Inflammatory macrophage treated with lipopolysaccharide for 4 hours (primary cell): Measurements from ENCODE around the gene PCSK6.

Experiments
- DNase-seq: peaks from one replicate; pipeline ENCODE4 v3.0.0-alpha.2; 2020

PCSK6 gene

DNA sequence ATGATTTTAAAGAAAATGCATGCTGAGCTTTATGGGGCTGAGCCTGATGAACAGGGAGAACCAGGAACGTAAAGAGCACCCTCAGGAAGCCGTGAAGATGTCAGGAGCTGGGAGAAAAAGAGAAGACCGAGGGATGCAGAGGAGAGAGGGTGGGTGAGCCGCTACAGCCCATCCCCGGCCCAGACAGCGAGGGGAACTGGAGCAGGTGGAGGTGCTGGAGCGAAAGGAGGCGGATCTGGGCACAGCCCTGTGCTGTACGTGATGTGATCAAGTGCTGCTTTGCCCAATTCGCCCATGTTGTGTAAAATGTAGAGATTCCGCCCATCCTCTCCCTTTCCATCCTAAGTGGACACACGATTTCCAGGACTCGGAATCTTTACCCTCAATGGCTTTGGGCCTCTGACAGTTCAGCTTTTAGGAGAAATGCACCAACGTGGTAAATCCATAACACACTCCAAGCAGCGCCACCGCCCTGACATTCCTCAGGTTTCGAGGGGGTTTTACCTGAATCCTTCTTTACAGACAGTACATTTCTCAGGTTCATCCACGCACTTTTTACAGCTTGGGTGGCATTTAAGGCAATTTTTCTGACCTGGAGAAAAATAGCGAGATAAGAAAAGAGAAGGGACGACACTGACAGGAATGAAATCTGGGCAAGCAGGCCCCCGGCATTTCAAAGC lies 167.4 kb downstream of the PCSK6 start:
- DNase-seq, result no peak

DNA sequence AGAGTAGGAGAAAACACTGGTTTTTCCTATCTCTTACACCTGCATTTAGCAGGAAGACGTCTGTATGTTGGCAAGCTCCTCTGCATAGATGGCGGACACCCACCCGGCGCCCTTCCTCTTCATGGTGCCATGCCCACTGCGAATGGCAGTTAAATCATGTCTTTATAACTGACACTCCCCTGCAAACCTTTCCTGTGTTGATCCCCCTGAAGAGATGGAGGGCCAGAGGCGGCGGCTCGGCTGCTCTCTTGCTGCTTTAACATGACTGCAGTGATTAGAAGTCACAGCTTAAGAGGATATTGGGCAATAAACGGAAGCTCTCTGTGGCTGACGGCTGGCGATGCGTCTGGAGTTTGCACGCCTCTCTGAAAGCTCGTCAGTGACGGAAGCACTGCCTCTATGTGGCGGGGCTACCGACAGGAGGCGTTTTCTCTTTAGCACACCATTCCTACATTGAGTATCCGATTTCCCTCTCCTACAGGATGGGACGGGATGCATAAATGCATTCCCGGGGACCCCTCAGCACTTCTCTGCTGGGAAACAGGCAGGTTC lies 168.9 kb downstream of the PCSK6 start:
- peak; percentile 86 for DNase-seq

DNA sequence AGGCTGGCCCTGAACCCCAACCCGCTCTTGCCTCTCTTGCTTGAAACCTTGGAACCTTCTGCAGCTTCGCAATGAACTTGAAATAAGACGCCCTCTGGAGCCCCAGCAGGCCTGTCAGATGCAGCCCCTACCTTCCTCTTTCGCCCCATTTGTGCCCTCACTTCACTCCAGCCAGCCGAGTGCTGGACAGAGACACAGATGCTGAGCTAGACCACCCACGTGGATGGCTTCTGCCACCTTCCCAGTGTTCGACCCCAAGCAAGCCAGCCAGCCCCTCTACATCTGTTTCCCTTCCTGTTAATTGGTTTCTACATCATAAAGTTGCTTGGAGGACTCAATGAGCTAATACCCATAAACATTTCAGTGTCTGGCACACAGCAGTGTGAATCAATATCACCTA lies 170.7 kb downstream of the PCSK6 start:
- DNase-seq, result no peak

DNA sequence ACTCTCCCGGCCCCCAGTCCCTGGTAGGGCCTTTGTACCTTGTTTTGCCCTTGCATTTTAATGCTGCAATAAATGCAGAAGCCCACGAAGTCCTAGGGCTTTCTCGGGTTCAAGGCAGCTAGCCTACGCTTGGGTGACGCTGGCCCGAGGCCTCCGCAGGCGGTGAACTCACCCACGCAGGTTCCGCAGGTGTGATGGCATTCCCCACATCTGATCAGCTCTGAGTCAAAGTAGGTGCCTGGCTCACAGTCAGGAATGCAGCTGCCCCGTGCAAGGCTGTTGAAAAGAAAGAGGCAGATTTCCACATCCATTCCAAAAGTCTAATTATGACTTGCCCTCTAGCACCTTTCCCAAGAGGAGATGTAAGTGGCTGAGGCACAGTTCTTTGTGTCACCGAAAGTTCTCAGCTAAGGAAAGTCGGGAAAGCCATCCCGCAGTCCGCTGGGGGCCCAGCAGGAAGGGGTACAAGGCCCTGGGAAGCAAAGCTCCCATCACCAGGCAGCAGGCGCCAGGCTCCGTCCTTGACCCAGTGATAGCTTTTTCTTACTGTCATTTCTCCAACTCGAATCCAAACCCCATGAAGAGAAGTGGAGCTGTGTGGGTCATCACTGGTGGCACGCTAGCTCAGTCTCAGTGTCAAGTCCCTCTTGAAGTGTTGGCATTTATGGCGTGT lies 171.2 kb downstream of the PCSK6 start:
- DNase-seq, result no peak

DNA sequence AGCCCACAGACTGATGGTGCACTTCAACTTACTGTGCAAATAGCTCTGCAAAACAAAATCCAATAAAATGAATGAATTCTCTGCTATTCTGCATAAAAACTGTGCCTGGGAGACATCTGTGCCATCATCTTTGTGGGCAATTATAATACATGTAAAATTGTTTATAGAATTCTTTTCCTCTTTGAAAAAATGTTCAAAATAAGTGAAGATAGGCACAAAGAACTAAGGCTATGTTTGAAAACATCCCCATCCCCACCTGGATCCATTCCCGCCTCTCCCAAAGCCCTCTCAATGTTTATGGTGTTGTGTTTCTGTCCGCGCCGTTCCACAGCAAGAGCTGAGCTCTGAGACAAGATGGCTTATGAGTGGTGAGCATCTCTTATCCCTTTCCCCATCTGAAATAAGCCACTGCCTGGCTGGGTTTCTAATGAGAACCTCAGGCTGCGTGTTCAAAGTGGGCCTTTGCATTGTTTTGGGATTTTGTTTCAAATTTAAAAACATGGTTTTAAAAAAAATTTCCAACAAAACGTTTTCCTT lies 172.1 kb downstream of the PCSK6 start:
- DNase-seq, result no peak

DNA sequence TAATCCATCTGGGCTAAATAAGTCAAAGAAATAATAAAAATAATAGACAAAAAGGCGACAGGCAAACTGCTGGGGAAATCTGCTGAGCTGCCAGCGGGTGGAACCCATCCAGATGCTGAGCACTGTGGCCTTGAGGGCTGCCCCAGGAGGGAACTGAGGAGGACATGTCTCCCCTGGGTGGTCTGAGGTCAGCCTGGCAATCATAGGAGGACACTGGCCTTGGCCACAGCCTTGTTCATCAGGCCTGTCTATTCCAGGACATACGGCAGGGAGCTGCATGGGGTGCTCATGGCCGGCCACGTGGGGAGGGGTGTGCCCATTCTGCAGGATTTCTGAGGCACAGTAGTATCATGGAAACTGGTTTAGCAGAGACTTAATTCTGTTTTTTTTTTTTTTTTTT lies 173.0 kb downstream of the PCSK6 start:
- no peak for DNase-seq

DNA sequence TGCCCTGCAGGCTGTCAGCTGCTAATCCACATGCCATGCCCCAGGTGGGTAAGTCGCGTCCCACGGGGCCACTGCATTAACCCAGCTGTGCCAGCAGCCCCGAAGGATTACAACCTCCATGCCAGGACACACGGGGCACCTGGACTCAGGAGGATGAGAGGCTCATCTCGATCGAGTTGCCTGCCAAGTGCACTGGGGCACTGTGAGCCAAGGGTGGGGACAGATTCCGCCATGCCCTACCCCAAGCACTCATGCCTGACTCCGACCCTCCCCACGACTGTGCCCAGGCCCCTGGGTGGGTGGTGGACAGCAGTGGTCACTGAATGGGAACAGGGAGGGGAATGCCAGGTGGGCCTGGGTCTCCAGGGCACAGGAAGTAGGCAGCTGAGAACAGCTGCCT lies 173.8 kb downstream of the PCSK6 start:
- no peak for DNase-seq

DNA sequence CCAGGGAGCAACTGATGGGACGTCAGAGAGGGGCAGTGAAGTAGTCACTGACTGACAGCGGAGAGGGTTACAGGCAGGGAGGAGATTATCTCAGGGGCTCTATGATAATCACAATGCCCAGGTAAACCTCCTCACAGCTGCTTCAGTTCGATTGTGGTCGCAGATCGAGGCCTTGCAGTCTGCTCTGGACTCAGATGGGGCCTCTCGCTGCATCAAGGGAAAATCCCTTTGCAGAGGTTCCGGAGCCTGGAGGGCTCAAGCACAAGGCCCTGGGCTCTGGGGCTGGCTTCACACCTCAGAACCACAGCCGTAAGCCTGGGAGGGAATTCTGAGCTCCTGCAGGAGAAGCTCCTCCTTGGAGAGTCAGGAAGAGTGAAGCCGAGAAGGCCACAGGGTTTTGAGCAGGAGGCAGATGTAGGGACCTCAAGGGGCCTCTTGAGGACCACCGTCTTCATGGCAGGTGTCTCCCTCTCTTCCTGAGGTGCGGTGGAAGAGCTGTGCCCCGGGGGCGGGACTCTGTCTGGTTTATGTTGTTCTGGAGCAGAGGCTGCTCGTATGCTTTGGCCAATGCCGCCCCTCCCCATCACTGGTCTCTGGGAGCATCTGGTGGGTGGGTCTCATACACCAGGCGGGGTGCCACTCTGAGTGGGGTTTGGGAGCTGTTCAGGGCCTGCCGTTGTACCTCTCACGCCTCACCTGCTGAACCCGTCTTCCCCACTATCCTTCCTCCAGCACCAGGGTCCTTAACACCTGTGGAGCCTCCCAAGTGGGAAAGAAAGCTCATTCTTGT lies 175.0 kb downstream of the PCSK6 start:
- DNase-seq, result no peak

DNA sequence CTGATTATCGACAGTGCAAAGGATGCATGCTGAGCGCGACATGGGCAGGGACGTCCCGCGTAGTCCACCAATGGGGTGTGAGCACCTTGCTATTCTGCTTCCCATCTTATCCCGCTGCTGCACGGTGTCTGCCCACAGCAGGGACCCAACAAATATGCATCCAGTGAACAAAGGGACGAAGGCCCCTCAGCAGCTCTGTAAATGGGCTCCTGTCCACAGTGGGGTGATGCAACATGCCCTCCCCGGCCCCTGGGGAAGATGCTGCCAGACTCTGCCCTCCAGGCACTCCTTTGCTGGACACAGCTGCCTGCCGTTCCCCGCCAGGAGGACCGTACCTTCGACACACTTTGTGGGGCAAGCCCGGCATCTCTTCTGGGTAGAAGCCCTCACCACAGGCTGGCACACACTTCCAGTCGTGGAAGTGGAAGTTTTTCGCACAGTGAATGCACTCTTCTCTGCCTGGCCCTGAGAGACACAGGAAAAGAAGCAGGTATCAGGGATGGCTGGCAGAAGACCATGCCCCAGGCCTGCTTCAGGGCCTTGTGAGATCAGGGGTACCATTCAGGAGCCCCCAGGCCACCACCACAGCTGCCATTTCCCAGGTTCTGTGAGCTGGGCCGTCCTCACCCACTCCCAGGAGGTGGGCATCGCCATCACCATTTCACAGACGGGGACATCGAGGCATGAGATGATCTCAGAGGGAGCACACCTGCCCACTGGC lies 176.3 kb downstream of the PCSK6 start:
- DNase-seq, result no peak

DNA sequence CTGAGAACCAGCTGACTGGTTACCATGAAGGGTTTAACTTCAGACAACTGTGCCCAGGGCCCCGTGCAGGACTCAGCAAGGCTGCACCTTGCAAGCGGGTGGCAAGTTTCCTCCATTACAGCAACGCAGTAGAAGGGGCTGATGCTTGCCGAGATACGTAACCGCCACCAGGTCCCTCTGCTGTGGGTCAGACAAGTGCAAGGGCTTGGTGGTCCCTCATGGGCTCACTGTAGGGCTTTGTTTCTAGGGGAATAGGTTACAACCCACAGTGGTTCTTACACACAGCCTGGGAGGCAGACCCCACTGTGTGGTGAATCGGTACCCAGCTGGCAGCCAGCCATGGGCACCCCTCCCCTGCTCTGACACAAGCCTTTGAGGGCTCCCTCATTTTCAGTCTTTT lies 179.0 kb downstream of the PCSK6 start:
- DNase-seq, result no peak

DNA sequence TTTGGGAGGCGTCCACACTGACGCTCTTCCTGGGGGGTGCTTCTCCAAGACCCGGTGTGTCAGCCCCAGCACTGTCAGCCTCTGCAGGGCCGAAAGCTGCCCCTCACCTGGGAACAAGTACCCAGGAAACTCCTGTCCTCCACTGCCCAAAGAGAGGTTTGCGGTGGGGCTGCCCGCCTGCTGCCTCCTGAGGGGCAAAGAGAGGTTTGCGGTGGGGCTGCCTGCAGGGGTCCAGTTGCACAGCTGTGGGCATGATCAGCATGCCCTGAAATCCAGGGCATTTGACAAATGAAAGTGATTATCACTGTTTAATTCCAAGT lies 179.4 kb downstream of the PCSK6 start:
- DNase-seq, result no peak

DNA sequence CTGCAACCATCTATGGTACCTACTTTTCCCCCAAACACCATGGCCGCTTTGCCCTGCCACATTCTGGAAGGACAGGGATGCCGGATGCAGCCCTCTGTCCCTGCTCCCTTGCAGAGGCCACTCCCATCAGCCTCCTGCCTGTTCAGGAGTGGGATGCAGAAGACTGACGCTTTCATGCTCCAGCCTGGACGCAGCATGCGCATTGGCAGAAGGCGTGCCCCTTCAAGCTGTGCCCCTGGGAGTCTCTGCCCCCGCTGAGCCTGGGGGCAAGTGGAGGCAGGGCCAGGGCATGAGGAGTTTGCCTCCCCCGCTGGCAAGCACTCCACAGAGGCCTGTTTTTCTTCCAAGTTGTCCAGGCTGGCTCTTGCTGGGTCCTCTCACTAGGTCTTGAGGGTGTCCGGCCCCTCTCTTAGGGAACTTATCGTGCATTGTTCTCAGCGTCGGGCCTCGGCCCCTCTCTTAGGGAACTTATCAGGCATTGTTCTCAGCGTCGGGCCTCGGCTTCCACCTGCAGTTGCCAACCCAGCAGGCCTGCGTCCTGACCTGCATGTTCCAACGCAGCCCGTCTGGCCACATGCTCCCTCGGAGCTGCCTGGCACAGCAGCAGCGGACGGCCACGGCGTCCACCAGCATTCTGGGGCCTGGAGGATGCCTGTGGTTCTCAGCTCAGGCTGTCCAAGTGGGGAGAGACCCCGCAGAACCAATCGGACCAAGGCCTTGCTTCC lies 179.9 kb downstream of the PCSK6 start:
- no peak for DNase-seq

DNA sequence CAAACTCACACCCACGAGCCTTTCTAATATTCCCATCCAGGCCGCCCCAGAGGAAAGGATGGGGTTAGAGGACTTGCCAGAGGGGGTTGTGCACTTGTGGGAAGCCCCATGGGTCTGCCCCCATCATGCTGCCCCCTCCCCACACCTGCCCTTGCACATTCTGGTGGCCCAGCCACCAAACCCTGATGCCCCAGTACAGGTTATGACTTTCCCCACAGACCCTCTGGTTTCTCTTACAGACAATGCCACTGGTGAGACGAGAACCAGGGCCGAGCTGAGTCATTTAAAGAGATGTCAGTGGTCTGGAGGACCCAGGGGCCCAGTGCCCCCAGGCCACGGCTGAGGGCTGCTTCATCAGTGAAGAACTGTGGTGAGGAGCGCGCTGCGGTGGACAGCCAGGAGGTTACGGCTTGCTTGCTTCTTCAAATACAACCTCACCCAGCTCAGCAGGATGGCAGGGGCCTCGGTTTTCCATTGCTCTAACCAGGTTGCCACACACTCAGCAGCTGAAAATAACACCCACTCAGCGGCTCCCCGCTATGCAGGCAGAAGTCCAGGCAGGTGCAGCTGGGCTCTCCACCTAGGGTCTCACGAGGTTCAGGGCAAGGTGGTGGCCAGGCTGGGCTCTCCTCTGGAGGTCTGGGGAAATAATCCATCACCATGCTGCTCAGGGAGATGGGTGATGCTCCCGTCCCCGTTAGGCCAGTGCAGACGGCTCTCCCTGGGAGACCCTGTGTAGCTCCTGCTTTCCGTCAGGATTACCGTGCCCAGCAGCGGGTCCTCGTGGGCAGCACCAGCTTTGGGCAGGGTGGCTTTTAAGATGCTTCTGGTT lies 180.7 kb downstream of the PCSK6 start:
- no peak for DNase-seq

DNA sequence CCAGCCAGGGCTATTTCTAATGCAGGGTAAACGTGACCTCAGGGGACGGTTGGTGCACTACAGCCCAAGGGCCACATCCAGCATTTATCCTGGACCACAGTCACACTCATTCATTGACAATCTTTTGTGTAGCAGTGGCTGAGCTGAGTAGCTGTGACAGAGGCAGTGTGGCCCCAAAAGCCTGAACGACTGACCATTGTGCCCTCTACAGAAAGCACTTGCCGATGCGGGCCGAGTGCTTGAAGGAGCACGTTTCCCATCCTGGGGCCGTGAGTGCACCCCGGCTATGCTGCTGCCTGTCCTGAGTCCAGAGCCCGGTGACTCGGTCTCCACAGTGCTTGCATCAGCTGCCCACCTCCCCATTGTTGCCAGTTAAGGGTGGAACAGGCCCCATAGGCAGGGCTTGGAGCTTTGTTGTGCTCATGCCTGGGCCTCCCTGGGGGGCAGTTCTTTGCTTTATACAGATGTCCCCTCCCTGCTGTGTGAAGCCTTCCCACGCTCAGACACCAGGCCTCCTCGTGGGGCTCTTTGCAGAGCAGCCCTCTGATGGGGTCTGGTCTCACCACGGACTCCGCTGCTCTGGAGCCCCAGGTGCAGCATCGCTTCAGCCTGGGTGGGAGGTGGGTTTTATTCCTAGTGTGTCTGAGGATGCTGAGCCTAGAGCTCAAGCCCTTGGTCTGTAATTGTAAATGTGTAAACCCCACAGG lies 181.5 kb downstream of the PCSK6 start:
- DNase-seq, result no peak

DNA sequence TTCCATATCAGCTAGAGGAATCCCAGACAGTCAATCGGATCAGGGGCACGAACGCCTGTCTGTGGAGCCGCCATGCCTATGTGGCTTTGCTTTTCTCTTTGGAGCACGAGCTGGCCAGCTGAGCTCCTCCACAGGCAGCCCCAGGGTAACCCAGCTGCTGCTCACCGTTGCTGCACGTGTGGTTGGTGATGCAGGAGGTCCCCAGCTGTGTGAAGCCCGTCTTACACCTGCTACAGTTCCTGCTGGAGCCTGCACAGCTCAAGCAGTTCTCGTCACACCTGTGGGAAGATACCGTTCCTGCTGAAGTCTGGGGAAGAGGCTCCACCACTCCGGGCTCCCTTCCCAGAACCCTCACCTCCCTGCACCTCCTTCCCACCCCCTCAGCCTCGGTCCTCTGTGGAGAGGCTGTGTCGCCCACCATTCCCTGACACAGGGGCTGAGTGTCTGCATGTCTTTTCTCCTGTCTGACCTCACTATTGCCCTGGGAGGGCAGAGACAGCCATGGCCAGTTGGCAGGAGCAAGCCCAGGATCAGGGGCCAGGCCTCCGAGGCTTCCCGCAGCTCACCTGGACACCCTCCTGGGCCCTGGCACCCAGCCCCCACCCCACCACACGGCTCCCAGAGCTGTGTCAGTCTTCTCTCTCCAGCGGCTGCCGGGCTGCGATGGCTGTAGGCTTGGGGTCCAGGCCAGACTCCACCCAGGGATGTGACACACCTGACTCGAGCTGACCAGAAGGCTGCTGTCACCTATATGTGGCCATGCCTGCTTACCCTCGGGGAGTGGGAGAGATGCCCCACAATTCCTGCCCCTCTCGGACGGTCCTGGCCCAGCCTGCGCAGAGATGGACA lies 182.2 kb downstream of the PCSK6 start:
- DNase-seq, result no peak

DNA sequence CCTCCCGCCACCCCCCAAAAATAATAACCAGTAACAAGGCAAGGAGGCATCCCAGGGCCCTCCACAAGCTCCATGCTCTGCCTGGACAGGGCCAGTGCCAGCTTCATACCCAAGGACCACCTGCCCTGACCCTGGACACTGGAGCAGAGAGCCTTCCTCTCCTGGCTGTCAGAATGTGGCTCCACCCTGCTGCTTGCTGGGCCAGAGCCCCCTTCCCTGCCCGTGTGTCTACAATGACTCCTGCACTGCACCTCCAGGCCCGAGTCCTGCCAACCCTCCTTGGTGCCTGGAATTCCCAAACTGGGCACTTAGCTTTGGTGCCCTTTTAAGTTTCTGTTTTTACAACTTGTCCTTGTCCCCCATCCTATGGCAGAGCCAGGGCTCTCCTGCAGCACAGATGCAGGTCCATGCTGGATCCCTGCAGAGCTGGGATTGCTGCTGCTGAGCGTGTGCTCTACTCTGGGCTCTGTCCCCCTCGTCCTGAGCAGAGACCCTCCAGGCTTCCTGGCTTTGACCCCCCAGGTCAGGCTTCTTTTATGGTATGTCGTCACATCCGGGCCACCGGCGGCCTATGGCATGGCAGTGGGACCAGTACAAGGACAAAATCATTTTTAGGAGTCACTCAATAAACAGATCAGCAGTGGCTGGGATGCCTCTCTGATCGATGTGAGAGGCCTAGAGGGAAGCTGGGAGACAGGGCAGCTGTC lies 183.0 kb downstream of the PCSK6 start:
- no peak for DNase-seq

DNA sequence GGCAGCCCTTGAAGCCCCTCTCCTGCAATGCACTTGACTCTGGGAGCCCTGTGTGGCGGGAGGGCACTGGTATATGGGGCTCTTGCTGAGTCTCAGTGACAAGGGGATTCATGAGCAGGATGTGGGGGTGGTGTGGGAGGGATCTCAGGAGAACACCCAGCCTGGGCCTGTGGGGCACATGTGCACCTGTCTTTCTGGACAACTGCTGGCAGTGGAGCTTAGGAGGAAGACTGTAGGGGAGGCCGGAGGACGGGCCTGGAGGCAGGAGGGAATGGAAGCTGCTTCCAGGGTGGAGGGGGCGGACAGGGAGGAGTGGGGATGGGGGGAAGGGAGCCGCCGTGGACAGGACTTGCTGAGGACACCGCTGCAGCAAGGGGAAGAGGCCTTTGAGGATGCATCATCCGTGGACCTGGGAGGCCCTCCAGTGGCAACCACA lies 183.7 kb downstream of the PCSK6 start:
- no peak for DNase-seq

DNA sequence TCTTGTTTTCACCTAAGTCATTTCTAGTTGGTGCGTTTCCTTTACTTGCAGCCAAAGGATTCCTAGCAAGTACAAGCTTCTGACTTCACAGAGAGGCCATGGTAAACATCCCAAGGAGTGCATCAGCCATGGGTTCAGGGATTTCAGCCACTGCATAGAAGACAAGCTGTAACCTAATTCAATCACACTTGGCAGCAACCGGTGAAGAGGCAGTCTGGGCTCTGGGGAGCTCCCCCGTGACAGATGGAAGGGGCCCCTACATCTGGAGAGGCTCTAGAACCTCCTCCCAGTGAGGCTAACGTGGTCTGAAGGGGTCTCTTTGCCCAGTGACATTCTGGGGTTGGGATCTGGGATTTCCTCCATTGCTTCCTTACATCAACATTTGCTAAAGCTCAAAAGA lies 186.1 kb downstream of the PCSK6 start:
- DNase-seq, result no peak
